ENCODE results near the gene KAZN. TPM values are rescaled to one million over a fixed set of nuclear protein-coding genes. Genes with fewer than 3 reads are reported as not detected.

The KAZN gene
- total RNA-seq, 4 donors from 2014 or later, result 0.77 to 12.3 (median 4.9) TPM

- intact Hi-C loops (cut with DNase I; ENCODE audit: low total_unique reads), result no loop called here
- Histone ChIP-seq H3K36me3 (no peaks in the 10 kb centered on the region), H3K27me3 (no peaks in the 10 kb centered on the region), H3K4me3 (no peak overlapping the region), H3K27ac (no peak overlapping the region), H3K9me3 (no peaks in the 10 kb centered on the region), H3K4me1 (no peaks in the 10 kb centered on the region)
- no peak for TF ChIP-seq POLR2A (IDR thresholded peaks at IDR 0.05)
- TF ChIP-seq, protein P1, sequence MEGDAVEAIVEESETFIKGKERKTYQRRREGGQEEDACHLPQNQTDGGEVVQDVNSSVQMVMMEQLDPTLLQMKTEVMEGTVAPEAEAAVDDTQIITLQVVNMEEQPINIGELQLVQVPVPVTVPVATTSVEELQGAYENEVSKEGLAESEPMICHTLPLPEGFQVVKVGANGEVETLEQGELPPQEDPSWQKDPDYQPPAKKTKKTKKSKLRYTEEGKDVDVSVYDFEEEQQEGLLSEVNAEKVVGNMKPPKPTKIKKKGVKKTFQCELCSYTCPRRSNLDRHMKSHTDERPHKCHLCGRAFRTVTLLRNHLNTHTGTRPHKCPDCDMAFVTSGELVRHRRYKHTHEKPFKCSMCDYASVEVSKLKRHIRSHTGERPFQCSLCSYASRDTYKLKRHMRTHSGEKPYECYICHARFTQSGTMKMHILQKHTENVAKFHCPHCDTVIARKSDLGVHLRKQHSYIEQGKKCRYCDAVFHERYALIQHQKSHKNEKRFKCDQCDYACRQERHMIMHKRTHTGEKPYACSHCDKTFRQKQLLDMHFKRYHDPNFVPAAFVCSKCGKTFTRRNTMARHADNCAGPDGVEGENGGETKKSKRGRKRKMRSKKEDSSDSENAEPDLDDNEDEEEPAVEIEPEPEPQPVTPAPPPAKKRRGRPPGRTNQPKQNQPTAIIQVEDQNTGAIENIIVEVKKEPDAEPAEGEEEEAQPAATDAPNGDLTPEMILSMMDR (IDR thresholded peaks at IDR 0.05), result no peak
- no peak for DNase-seq
Observed at GRCh38 chr1:15012822-15013221, 414.3 kb downstream of the KAZN start.

GRCh38 chr1:15013767-15014166 lies 415.3 kb downstream of the KAZN start:
- TF ChIP-seq, protein P1 (IDR thresholded peaks at IDR 0.05), result no peak
- TF ChIP-seq POLR2A (IDR thresholded peaks at IDR 0.05), result no peak
- Histone ChIP-seq H3K27ac (no peak overlapping the region), H3K4me1 (no peaks in the 10 kb centered on the region), H3K27me3 (no peaks in the 10 kb centered on the region), H3K36me3 (no peaks in the 10 kb centered on the region), H3K9me3 (no peaks in the 10 kb centered on the region), H3K4me3 (no peak overlapping the region)
- DNase-seq, result no peak
- intact Hi-C loops (cut with DNase I; ENCODE audit: low total_unique reads), result no loop called here

DNA sequence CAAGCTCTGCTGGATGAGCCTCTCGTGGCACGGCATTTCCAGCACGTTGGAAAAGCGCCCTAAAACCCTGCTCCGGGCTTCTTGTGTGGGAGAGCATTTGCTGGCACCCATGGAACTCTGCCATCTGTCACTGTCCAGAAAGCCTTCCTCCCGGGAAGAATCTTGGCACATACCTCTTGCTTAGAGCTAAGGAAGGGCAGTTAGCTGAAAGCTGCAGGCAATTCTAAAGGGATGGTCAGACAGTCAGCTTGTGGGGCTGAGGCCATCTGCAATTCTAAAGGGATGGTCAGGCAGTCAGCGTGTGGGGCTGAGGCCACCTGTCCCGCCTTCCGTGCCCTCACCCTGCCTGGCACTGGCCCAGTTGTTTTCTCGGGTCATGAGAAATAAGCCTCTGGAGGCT lies 416.0 kb downstream of the KAZN start:
- intact Hi-C loops (cut with DNase I; ENCODE audit: low total_unique reads), result no loop called here
- Histone ChIP-seq H3K9me3 (no peaks in the 10 kb centered on the region), H3K27me3 (no peaks in the 10 kb centered on the region), H3K36me3 (no peaks in the 10 kb centered on the region), H3K27ac (no peak overlapping the region), H3K4me3 (no peak overlapping the region), H3K4me1 (no peaks in the 10 kb centered on the region)
- DNase-seq, result no peak
- TF ChIP-seq, protein P1 (IDR thresholded peaks at IDR 0.05), result no peak
- TF ChIP-seq POLR2A (IDR thresholded peaks at IDR 0.05), result no peak

DNA sequence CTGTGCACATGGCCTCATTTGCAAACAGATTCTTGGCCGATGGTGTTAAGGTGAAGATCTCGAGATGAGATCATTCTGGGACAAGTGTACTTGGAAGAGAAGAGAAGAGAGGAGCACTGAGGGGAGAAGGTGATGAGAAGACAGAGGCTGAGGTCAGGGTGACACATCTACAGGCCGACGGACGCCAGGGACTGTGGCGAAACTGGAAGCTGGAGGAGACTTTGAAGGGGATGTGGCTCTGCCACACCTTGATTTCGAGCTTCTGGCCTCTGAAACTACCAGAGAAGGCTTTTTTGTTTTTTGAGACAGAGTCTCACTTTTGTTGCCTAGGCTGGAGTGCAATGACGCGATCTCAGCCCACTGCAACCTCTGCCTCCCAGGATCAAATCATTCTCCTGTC lies 417.5 kb downstream of the KAZN start:
- TF ChIP-seq, protein P1 (IDR thresholded peaks at IDR 0.05), result no peak
- no peak for TF ChIP-seq POLR2A (IDR thresholded peaks at IDR 0.05)
- intact Hi-C loops (cut with DNase I; ENCODE audit: low total_unique reads), result no loop called here
- no peaks in the 10 kb centered on the region for H3K27me3 ChIP-seq
- no peaks in the 10 kb centered on the region for H3K36me3 ChIP-seq
- no peaks in the 10 kb centered on the region for H3K4me1 ChIP-seq
- DNase-seq, result no peak
- no peak overlapping the region for H3K27ac ChIP-seq
- H3K4me3 ChIP-seq, result no peak overlapping the region
- H3K9me3 ChIP-seq, result no peaks in the 10 kb centered on the region

DNA sequence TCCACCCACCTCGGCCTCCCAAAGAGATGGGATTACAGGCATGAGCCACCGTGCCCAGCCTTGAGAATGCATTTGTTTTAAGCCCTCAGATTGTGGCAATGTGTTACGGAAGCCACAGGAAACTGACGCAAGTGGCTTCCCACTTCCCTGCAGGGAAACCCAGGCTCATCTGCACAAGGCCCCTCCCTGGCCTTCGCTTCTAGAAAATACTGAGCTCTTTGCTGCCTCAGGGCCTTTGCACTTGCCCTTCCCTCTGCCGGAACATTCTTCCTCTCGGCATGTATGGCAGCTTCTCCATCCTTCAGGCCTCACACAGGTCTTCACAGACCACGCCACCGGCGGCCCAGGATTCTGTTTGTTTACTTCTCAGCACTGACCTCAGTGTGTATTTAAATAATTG lies 418.0 kb downstream of the KAZN start:
- Histone ChIP-seq H3K27me3 (no peaks in the 10 kb centered on the region), H3K4me3 (no peak overlapping the region), H3K9me3 (no peaks in the 10 kb centered on the region), H3K27ac (no peak overlapping the region), H3K4me1 (no peaks in the 10 kb centered on the region), H3K36me3 (no peaks in the 10 kb centered on the region)
- no peak for DNase-seq
- TF ChIP-seq, protein P1 (IDR thresholded peaks at IDR 0.05), result no peak
- no peak for TF ChIP-seq POLR2A (IDR thresholded peaks at IDR 0.05)
- intact Hi-C loops (cut with DNase I; ENCODE audit: low total_unique reads), result no loop called here
